K562 (cell line): ENCODE data around the gene RNF141. TPM values are rescaled to one million over a fixed set of nuclear protein-coding genes. Genes with fewer than 3 reads are reported as not detected.

ENCODE experiments used
- ATAC-seq: fragments of 200-7000 bp; cut with Tn5 transposase; 3 replicates; pipeline ENCODE4 v1.9.1; 2020; ENCODE audit warnings: moderate library complexity
- BruUV-seq: library from RNA; stranded (reverse); fragments of 400-500 nt; replicated peaks from 2 replicates; lab custom pipeline; 2021; lab: Mats Ljungman, UMichigan
- CTCF ChIA-PET: fragments of 300-600 bp; formaldehyde crosslinking; extraction: SDS; loops from one replicate; lab custom pipeline; 2021; ENCODE audit warnings: low intra/inter-chr PET ratio; lab: Yijun Ruan, JAX
- POLR2A ChIA-PET: fragments of 300-600, 350-650 bp; sonication (Branson Sonifier 250); formaldehyde crosslinking; extraction: SDS; loops from one replicate; lab custom pipeline; 2021; ENCODE audit warnings: antibody characterized with exemption, inconsistent platforms; lab: Yijun Ruan, JAX
- DNase-seq, 4 experiments: peaks; one replicate each; pipeline versions ENCODE4 v3.0.0 to v3.0.0-alpha.2; 2011 to 2018; ENCODE audit warnings: low spot score in 3 of 4, mixed read lengths in 3 of 4; ENCODE audit errors: extremely low read depth in 1 of 4
- FAIRE-seq: peaks from 2 replicates; lab custom pipeline; 2011; peaks lifted over from hg19 to GRCh38; lab: Jason Lieb, UNC
- H2AFZ ChIP-seq: 2 replicates; pipeline ENCODE4 v1.6.0; 2011; ENCODE audit warnings: low read depth, low read length, control low read depth, inconsistent platforms
- H3K27ac ChIP-seq: fragments of 200-600 bp; 3 replicates; pipeline ENCODE4 v1.8.0; 2011; ENCODE audit warnings: low read depth, mild to moderate bottlenecking, control low read depth, inconsistent platforms, low read length, moderate library complexity, mixed read lengths; ENCODE audit errors: extremely low read depth
- H3K27me3 ChIP-seq, 2 experiments: fragments of 300-600 bp in 1 of 2; 2 replicates in 1 of 2; 3 replicates in 1 of 2; pipeline versions ENCODE4 v1.6.0 to v1.8.0; 2011; ENCODE audit warnings: inconsistent platforms in 2 of 2, low read length in 2 of 2, mild to moderate bottlenecking in 1 of 2, mixed read lengths in 1 of 2, moderate library complexity in 1 of 2; ENCODE audit not compliant: control insufficient read depth in 2 of 2, insufficient read depth in 2 of 2
- H3K36me3 ChIP-seq: fragments of 300-600 bp; 3 replicates; pipeline ENCODE4 v1.8.0; 2011; ENCODE audit warnings: mild to moderate bottlenecking, low read length, inconsistent platforms; ENCODE audit not compliant: control insufficient read depth, insufficient read depth
- H3K4me1 ChIP-seq, 2 experiments: fragments of 200-600 bp in 1 of 2; replicated peaks in 1 of 2; 2 replicates in 1 of 2; 3 replicates in 1 of 2; pipeline versions ENCODE4 v1.5.1 to v1.8.0; 2011; ENCODE audit warnings: inconsistent platforms in 2 of 2, low read length in 2 of 2, mild to moderate bottlenecking in 1 of 2, mixed read lengths in 1 of 2, moderate library complexity in 1 of 2; ENCODE audit not compliant: control insufficient read depth in 2 of 2, insufficient read depth in 2 of 2
- H3K4me2 ChIP-seq: 2 replicates; pipeline ENCODE4 v1.6.1; 2011; ENCODE audit warnings: low read length, control low read depth, inconsistent platforms, mixed read lengths; ENCODE audit not compliant: insufficient read depth
- H3K4me3 ChIP-seq: fragments of 200-600 bp; sonication (generic), shearing (Covaris generic); 2 replicates; pipeline ENCODE4 v1.5.1; 2016; ENCODE audit warnings: control low read depth, inconsistent platforms
- H3K79me2 ChIP-seq: fragments of 200-600 bp; 3 replicates; pipeline ENCODE4 v1.8.0; 2011; ENCODE audit warnings: low read length, inconsistent platforms; ENCODE audit not compliant: control insufficient read depth, insufficient read depth
- H3K9ac ChIP-seq, 2 experiments: 2 replicates each; pipeline versions ENCODE4 v1.6.0 to v1.6.1; 2011; ENCODE audit warnings: low read depth in 2 of 2, low read length in 2 of 2, control low read depth in 1 of 2, inconsistent platforms in 1 of 2, mild to moderate bottlenecking in 1 of 2, mixed read lengths in 1 of 2; ENCODE audit not compliant: insufficient read depth in 1 of 2
- H3K9me1 ChIP-seq: one replicate; pipeline ENCODE4 v1.6.0; 2011; ENCODE audit warnings: inconsistent platforms, mild to moderate bottlenecking, low read length, moderate library complexity; ENCODE audit not compliant: control insufficient read depth, insufficient read depth
- H3K9me3 ChIP-seq: replicated peaks from 2 replicates; pipeline ENCODE4 v1.5.1; 2011; ENCODE audit warnings: low read depth, low read length, inconsistent platforms; ENCODE audit not compliant: control insufficient read depth, insufficient read depth
- H4K20me1 ChIP-seq: replicated peaks from 2 replicates; pipeline ENCODE4 v1.6.1; 2011; ENCODE audit warnings: low read length, inconsistent platforms, mixed read lengths; ENCODE audit not compliant: control insufficient read depth, insufficient read depth
- CTBP1 ChIP-seq: fragments of 450-650 bp; IDR thresholded peaks from 2 replicates; pipeline ENCODE4 v1.6.1; 2016; ENCODE audit warnings: borderline replicate concordance
- DPF2 ChIP-seq: fragments of 450-650 bp; IDR thresholded peaks from 2 replicates; pipeline ENCODE4 v1.6.1; 2016
- MED1 ChIP-seq: sonication (generic); formaldehyde crosslinking; IDR thresholded peaks from 2 replicates; pipeline ENCODE4 v1.8.1; 2023; ENCODE audit warnings: missing genetic modification reagents, borderline replicate concordance
- PCBP2 ChIP-seq: fragments of 200-400 bp; formaldehyde crosslinking; IDR thresholded peaks from 2 replicates; pipeline ENCODE4 v1.6.1; 2018; ENCODE audit warnings: low read length, low read depth, mild to moderate bottlenecking, moderate library complexity; ENCODE audit not compliant: poor library complexity, severe bottlenecking
- PHF8 ChIP-seq: fragments of 200-600 bp; sonication (generic); IDR thresholded peaks from 2 replicates; pipeline ENCODE4 v1.6.1; 2012; ENCODE audit warnings: mixed run types, mild to moderate bottlenecking, inconsistent platforms, low read length, moderate library complexity, borderline replicate concordance
- PRDM10 ChIP-seq: fragments of 450-650 bp; IDR thresholded peaks from 2 replicates; pipeline ENCODE4 v1.6.1; 2018; ENCODE audit not compliant: partially characterized antibody
- RCOR1 ChIP-seq, 2 experiments: IDR thresholded peaks; 2 replicates each; pipeline ENCODE4 v1.6.1; 2012; ENCODE audit warnings: low read depth in 2 of 2, low read length in 2 of 2, borderline replicate concordance in 1 of 2, improper control_type of control experiment in 1 of 2
- YY1 ChIP-seq, 3 experiments: IDR thresholded peaks; 2 replicates each; pipeline ENCODE4 v1.6.1; 2011; ENCODE audit warnings: low read length in 2 of 3, mild to moderate bottlenecking in 2 of 3, moderate library complexity in 2 of 3, borderline replicate concordance in 1 of 3, control low read depth in 1 of 3, low read depth in 1 of 3; ENCODE audit not compliant: insufficient read depth in 3 of 3, insufficient replicate concordance in 2 of 3, control insufficient read depth in 1 of 3, insufficient read length in 1 of 3; ENCODE audit errors: extremely low read depth in 1 of 3
- ZMIZ1 ChIP-seq, 2 experiments: fragments of 150-350 bp in 1 of 2; IDR thresholded peaks; 2 replicates each; pipeline ENCODE4 v1.6.1; 2012 to 2016; ENCODE audit warnings: low read depth in 2 of 2, low read length in 2 of 2, mild to moderate bottlenecking in 1 of 2, moderate library complexity in 1 of 2
- WGBS: fragments of 100-300 bp; shearing (Covaris generic); methylation state at CpG from one replicate; pipeline ENCODE4 v1.1.6; 2016; ENCODE audit warnings: low coverage, mixed read lengths; ENCODE audit not compliant: insufficient coverage; ENCODE audit errors: missing lambda C conversion rate; 5-methylcytosine and 5-hydroxymethylcytosine counted together
- in situ Hi-C: fragments of 300-500 bp; cut with MboI; formaldehyde crosslinking; loops from 4 replicates; pipeline ENCODE4 v1.15.0; 2018; ENCODE audit warnings: inconsistent platforms, mixed read lengths
- intact Hi-C: fragments of 100-400 bp; cut with micrococcal nuclease; formaldehyde crosslinking; loops from 2 replicates; pipeline ENCODE4 v1.14.2; 2022
- polyA plus RNA-seq, 8 experiments: library from polyadenylated mRNA; depleted of rRNA in 4 of 8; stranded (reverse) in 5 of 8; unstranded in 3 of 8; fragments of >200 nt; fragmentation: Nextera tagmentation in 2 of 8; fragmentation: Illumina TruSeq in 1 of 8; extraction: Ambion mirVana in 2 of 8; extraction: Trizol in 1 of 8; gene quantifications; 2 replicates each; pipeline versions ENCODE4 v1.2.1 to v1.2.3, GENCODE V29; 2011 to 2014; ENCODE audit warnings: inconsistent platforms in 1 of 8, missing spikeins in 1 of 8
- total RNA-seq, 7 experiments: library from RNA; depleted of rRNA in 6 of 7; stranded (reverse); fragments of >200 nt in 6 of 7; fragmentation: Illumina TruSeq in 2 of 7; extraction: Trizol in 2 of 7; gene quantifications; 2 replicates each; pipeline versions ENCODE4 v1.2.1 to v1.2.3, GENCODE V29; 2011 to 2021; ENCODE audit warnings: low replicate concordance in 1 of 7

RNF141 gene
- total and polyA plus RNA-seq, 9 of the 15 experiments (the other 6 are each of a cell fraction or from before 2014, with no cell fraction given) = 9.7 to 51.9 (median 18.9) TPM

DNA sequence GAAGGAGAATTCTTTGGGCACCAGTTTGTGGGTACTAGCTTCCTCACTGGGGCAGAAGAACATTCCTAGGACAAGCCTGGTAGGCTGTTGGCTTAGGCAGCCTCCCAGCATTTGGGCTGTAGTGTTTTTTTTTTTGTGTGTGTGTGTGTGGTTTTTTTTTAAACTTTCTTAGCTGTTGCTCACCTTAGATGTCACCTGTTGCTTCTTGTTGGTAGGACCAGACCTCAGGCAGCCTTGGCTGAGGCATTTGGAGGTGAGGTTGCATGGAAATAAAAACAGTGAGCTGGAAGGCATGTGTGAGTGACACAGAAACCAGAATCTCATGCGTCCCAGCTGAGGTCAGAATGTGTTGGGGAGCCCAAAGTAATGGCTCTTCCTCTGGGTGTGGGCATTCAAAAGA lies 64.6 kb downstream of the RNF141 start (continued):
- TF ChIP-seq PCBP2 (no peak), CTBP1 (no peak), RCOR1 (IDR thresholded peaks at IDR 0.05; ENCODE audit: borderline replicate concordance in 1 of 2, low read depth in 2 of 2, low read length in 2 of 2) (no peak), PRDM10 (no peak)

DNA sequence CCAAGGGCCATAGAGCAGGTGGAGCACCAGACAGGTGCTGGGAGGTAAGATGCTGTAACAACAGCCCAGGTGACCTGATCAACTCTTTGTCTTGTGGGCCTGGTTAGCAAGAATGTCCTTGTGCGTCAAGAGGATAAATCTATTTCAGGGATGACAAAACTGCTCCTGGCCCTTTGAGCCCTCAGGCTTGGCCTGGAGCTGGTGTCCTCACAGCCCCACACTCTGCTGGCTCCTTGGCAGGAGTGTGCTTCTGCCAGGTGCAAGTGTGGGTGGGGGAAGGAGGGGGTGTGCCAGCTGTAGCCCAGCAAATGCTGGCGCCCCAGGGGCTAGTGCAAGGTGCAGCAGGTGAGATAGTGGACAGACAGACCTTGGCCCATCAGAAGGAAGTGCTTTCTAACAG lies 66.4 kb downstream of the RNF141 start:
- no peak overlapping the region for H3K9ac ChIP-seq
- peaks cover 59% of the 10 kb centered on the region; the same call in 2 of the 3 replicates for H3K36me3 ChIP-seq
- WGBS = 92% methylated on average over 2 of the region's 2 CpGs
- no TSS peak for BruUV-seq
- H3K9me3 ChIP-seq = no peaks in the 10 kb centered on the region
- H4K20me1 ChIP-seq = peaks cover 7% of the 10 kb centered on the region; the same call in 1 of the 2 replicates
- no peak overlapping the region for H2AFZ ChIP-seq
- FAIRE-seq (no peak), DNase-seq (no peak), ATAC-seq (no peak)
- CTCF ChIA-PET = no interaction called here
- intact Hi-C loops = no loop called here
- no peak overlapping the region for H3K4me3 ChIP-seq
- no peaks in the 10 kb centered on the region for H3K27me3 ChIP-seq
- H3K4me2 ChIP-seq = no peak overlapping the region
- POLR2A ChIA-PET = interaction anchor here (0.6 kb wide), 1 partner anchor 191 kb away, joined by 4 read pairs; no protein-coding TSS in a partner anchor
- peaks cover 0 to 5% of the 10 kb centered on the region in 2 experiments; a peak in 2 of 5 replicates for H3K4me1 ChIP-seq
- H3K9me1 ChIP-seq = peaks cover 8% of the 10 kb centered on the region
- in situ Hi-C loops = no loop called here
- peaks cover 4% of the 10 kb centered on the region; the same call in 2 of the 3 replicates for H3K79me2 ChIP-seq
- H3K27ac ChIP-seq = no peak overlapping the region
- TF ChIP-seq MED1 (CRISPR knock-in tag) = no peak
- TF ChIP-seq PHF8 = no peak
- TF ChIP-seq DPF2 = no peak
- no peak for TF ChIP-seq ZMIZ1 (IDR thresholded peaks at IDR 0.05; ENCODE audit: low read depth in 2 of 2, low read length in 2 of 2)
- TF ChIP-seq YY1 (IDR thresholded peaks at IDR 0.05; ENCODE audit: borderline replicate concordance in 1 of 3, control insufficient read depth in 1 of 3, extremely low read depth in 1 of 3, insufficient read depth in 3 of 3, insufficient read length in 1 of 3, insufficient replicate concordance in 2 of 3, low read depth in 1 of 3, low read length in 2 of 3) = no peak
